ENCODE measurements around the gene SH3BP5L.

The SH3BP5L gene

DNA sequence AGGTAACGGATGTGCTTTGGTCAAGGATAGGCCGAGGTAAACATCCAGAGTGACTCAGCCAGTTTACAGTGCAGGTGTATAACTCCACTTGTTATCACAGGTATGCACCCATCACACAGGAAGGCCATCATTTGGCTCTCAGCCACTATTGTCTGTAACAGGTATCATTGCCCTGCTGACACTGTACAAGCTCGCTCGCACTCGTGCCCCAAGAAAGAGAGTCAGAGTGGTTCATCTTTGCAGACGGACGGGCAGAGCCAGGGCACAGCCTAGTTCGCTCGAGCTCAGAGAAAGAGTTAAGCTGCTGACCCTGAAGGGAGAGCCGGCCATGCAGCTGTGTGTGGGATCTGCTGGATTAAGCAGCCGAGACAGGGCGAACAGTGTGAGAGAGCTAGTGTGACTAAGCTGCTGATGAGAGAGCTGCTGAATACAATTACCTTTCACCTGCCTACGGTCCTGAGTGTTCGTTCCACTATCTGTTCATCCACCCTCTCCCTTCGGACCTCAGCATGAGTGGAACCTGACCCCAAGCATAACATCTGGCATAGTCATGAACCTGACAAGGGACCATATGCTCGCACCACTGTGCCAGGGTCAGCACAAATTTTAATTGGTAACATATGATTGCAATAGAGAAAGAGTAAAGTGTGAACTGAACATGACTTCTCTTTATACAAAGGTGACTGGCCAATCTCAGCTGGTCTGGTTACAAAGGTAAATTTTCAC, 43.1 kb downstream of the SH3BP5L start:
- H3K4me3 ChIP-seq (ENCODE audit: insufficient read depth, low read depth, low read length, poor library complexity, severe bottlenecking) = no peak overlapping the region
- H3K27ac ChIP-seq (ENCODE audit: insufficient read depth, low read length, poor library complexity, severe bottlenecking) = no peak overlapping the region
- no peaks in the 10 kb centered on the region for H3K4me1 ChIP-seq (ENCODE audit: control insufficient read depth, insufficient read depth, low read length, poor library complexity, severe bottlenecking)
- no peaks in the 10 kb centered on the region for H3K27me3 ChIP-seq (replicated peaks; ENCODE audit: control insufficient read depth, insufficient read depth, low read length, poor library complexity, severe bottlenecking)
- H3K36me3 ChIP-seq (ENCODE audit: control insufficient read depth, insufficient read depth, low read length) = no peaks in the 10 kb centered on the region
- no peaks in the 10 kb centered on the region for H3K9me3 ChIP-seq (ENCODE audit: control insufficient read depth, low read length)
- DNase-seq = no peak

GRCh38 chr1:248779350-248779749, 46.4 kb downstream of the SH3BP5L start:
- Histone ChIP-seq H3K9me3 (ENCODE audit: control insufficient read depth, low read length) (no peaks in the 10 kb centered on the region), H3K4me3 (ENCODE audit: insufficient read depth, low read depth, low read length, poor library complexity, severe bottlenecking) (no peak overlapping the region), H3K27ac (ENCODE audit: insufficient read depth, low read length, poor library complexity, severe bottlenecking) (no peak overlapping the region), H3K36me3 (ENCODE audit: control insufficient read depth, insufficient read depth, low read length) (no peaks in the 10 kb centered on the region), H3K27me3 (replicated peaks; ENCODE audit: control insufficient read depth, insufficient read depth, low read length, poor library complexity, severe bottlenecking) (no peaks in the 10 kb centered on the region), H3K4me1 (ENCODE audit: control insufficient read depth, insufficient read depth, low read length, poor library complexity, severe bottlenecking) (no peaks in the 10 kb centered on the region)
- DNase-seq = no peak

DNA sequence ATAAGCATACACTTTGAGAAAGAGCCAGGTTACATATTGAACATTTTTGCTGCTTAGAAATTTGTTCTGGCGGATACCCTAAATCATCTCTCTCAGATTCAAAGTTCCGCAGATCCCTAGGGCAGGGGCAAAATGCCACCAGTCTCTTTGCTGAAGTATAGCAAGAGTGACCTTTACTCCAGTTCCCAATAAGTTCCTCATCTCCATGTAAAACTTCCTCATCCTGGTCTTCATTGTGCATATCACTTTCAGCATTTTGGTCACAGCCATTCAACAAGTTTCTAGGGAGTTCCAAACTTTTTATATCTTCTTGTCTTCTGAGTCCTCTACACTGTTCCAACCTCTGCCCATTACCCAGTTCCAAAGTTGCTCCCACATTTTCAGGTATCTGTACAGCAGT, 46.8 kb downstream of the SH3BP5L start:
- no peak overlapping the region for H3K4me3 ChIP-seq (ENCODE audit: insufficient read depth, low read depth, low read length, poor library complexity, severe bottlenecking)
- no peaks in the 10 kb centered on the region for H3K27me3 ChIP-seq (replicated peaks; ENCODE audit: control insufficient read depth, insufficient read depth, low read length, poor library complexity, severe bottlenecking)
- H3K9me3 ChIP-seq (ENCODE audit: control insufficient read depth, low read length) = no peaks in the 10 kb centered on the region
- no peaks in the 10 kb centered on the region for H3K36me3 ChIP-seq (ENCODE audit: control insufficient read depth, insufficient read depth, low read length)
- no peak overlapping the region for H3K27ac ChIP-seq (ENCODE audit: insufficient read depth, low read length, poor library complexity, severe bottlenecking)
- no peak for DNase-seq
- H3K4me1 ChIP-seq (ENCODE audit: control insufficient read depth, insufficient read depth, low read length, poor library complexity, severe bottlenecking) = no peaks in the 10 kb centered on the region

GRCh38 chr1:248776991-248777390, 48.7 kb downstream of the SH3BP5L start:
- Histone ChIP-seq H3K27me3 (replicated peaks; ENCODE audit: control insufficient read depth, insufficient read depth, low read length, poor library complexity, severe bottlenecking) (no peaks in the 10 kb centered on the region), H3K9me3 (ENCODE audit: control insufficient read depth, low read length) (no peaks in the 10 kb centered on the region), H3K4me1 (ENCODE audit: control insufficient read depth, insufficient read depth, low read length, poor library complexity, severe bottlenecking) (no peaks in the 10 kb centered on the region), H3K4me3 (ENCODE audit: insufficient read depth, low read depth, low read length, poor library complexity, severe bottlenecking) (no peak overlapping the region), H3K36me3 (ENCODE audit: control insufficient read depth, insufficient read depth, low read length) (no peaks in the 10 kb centered on the region), H3K27ac (ENCODE audit: insufficient read depth, low read length, poor library complexity, severe bottlenecking) (no peak overlapping the region)
- DNase-seq = no peak

GRCh38 chr1:248775441-248775840, 50.3 kb downstream of the SH3BP5L start:
- H3K27me3 ChIP-seq (replicated peaks; ENCODE audit: control insufficient read depth, insufficient read depth, low read length, poor library complexity, severe bottlenecking) = no peaks in the 10 kb centered on the region
- no peak overlapping the region for H3K4me3 ChIP-seq (ENCODE audit: insufficient read depth, low read depth, low read length, poor library complexity, severe bottlenecking)
- no peaks in the 10 kb centered on the region for H3K9me3 ChIP-seq (ENCODE audit: control insufficient read depth, low read length)
- H3K27ac ChIP-seq (ENCODE audit: insufficient read depth, low read length, poor library complexity, severe bottlenecking) = no peak overlapping the region
- H3K36me3 ChIP-seq (ENCODE audit: control insufficient read depth, insufficient read depth, low read length) = no peaks in the 10 kb centered on the region
- DNase-seq = no peak
- H3K4me1 ChIP-seq (ENCODE audit: control insufficient read depth, insufficient read depth, low read length, poor library complexity, severe bottlenecking) = no peaks in the 10 kb centered on the region

Data from effector memory CD4-positive, alpha-beta T cell (primary cell).